Measurements from ENCODE around the gene MAGEB16. TPM values are rescaled to one million over a fixed set of nuclear protein-coding genes. Genes with fewer than 3 reads are reported as not detected.

MAGEB16 gene
- total and polyA plus RNA-seq, 2 of the 8 experiments (the other 6 are each of a cell fraction or from before 2014, with no cell fraction given), result not detected

DNA sequence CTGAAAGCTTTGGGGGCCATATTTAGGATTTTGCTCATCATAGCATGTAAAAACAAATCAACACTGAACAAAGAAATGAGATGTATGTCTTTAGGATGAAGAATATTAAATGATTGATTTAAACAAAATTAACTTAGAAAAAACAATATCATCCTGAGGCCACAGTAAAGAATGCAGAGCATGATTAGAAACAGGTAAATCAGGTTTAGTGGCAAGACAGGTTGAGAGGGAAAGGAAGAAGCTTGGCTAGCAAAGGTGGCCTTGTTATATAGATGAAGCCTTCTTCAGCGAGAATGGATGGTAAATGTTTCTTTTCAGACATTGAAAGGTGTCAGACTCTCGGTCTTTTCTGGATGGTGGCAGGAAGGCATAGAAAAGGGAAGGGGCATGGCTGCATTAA is 11.9 kb upstream of the MAGEB16 start:
- Histone ChIP-seq H3K56ac (replicated peaks; ENCODE audit: insufficient read length, low read depth, low read length) (no peak overlapping the region), H3K9me3 (ENCODE audit: insufficient read depth in 2 of 2, low read depth in 1 of 2, low read length in 1 of 2) (no peaks in the 10 kb centered on the region), H2BK120ac (replicated peaks; ENCODE audit: low read depth, low read length) (no peak overlapping the region), H3K9ac (replicated peaks in 1 of 4; ENCODE audit: extremely low read depth in 1 of 4, low read depth in 3 of 4, low read length in 3 of 4) (no peak overlapping the region), H2AK5ac (ENCODE audit: low read depth, low read length) (no peak overlapping the region), H2BK12ac (ENCODE audit: low read depth, low read length) (no peak overlapping the region), H4K91ac (replicated peaks; ENCODE audit: insufficient read length, low read length) (no peak overlapping the region), H2BK20ac (ENCODE audit: low read length) (no peak overlapping the region), H3K23ac (ENCODE audit: insufficient read length) (no peak overlapping the region), H3K79me1 (ENCODE audit: low read depth, low read length) (no peaks in the 10 kb centered on the region), H3K4me3 (ENCODE audit: extremely low read depth in 1 of 4, insufficient read depth in 2 of 4, low read depth in 3 of 4, low read length in 4 of 4) (no peak overlapping the region), H3K27me3 (replicated peaks in 1 of 4; ENCODE audit: control insufficient read depth in 3 of 4, extremely low read depth in 1 of 4, insufficient read depth in 3 of 4, low read length in 3 of 4) (no peaks in the 10 kb centered on the region), H3K23me2 (ENCODE audit: low read depth, low read length) (no peaks in the 10 kb centered on the region), H3K4me1 (replicated peaks in 1 of 4; ENCODE audit: control insufficient read depth in 3 of 4, insufficient read depth in 4 of 4, low read length in 3 of 4) (no peaks in the 10 kb centered on the region), H3K79me2 (ENCODE audit: control insufficient read depth in 1 of 2, insufficient read depth in 2 of 2, low read length in 2 of 2) (no peaks in the 10 kb centered on the region), H3K27ac (ENCODE audit: low read depth, low read length) (no peak overlapping the region), H4K8ac (ENCODE audit: extremely low read depth, insufficient read depth, low read length) (no peak overlapping the region), H2AFZ (ENCODE audit: low read length) (no peak overlapping the region), H3K4ac (replicated peaks; ENCODE audit: insufficient read length, low read depth, low read length) (no peak overlapping the region), H4K20me1 (replicated peaks in 1 of 2; ENCODE audit: control insufficient read depth in 1 of 2, insufficient read depth in 2 of 2, low read length in 2 of 2) (no peaks in the 10 kb centered on the region), H3K14ac (ENCODE audit: insufficient read length) (no peak overlapping the region), H3K4me2 (ENCODE audit: insufficient read depth in 1 of 2, low read depth in 2 of 2, low read length in 2 of 2) (no peak overlapping the region), H3K36me3 (ENCODE audit: control insufficient read depth in 2 of 4, insufficient read depth in 4 of 4, low read length in 3 of 4) (no peaks in the 10 kb centered on the region), H2BK5ac (ENCODE audit: low read depth, low read length) (no peak overlapping the region), H4K5ac (ENCODE audit: insufficient read length, low read depth, low read length) (no peak overlapping the region), H3K18ac (ENCODE audit: extremely low read depth, low read length) (no peak overlapping the region), H2BK15ac (ENCODE audit: low read length) (no peak overlapping the region)
- ChIA-PET POLR2A (ENCODE audit: partially characterized antibody) (no interaction called here), CTCF (ENCODE audit: partially characterized antibody) (no interaction called here)
- DNase-seq (ENCODE audit: low read depth in 1 of 2, low spot score in 2 of 2), result no peak
- TF ChIP-seq SIN3A (conservative IDR thresholded peaks at IDR 0.05 in 1 of 2, IDR thresholded peaks at IDR 0.05 in 1 of 2; ENCODE audit: low read depth in 1 of 2, low read length in 2 of 2) (no peak), HDAC6 (IDR thresholded peaks at IDR 0.05; ENCODE audit: low read depth, low read length) (no peak), KDM4A (IDR thresholded peaks at IDR 0.05; ENCODE audit: low read depth, low read length, severe bottlenecking) (no peak), POU5F1 (IDR thresholded peaks at IDR 0.05; ENCODE audit: low read depth, low read length) (no peak), EGR1 (IDR thresholded peaks at IDR 0.05; ENCODE audit: borderline replicate concordance, low read depth, low read length) (no peak), SRF (IDR thresholded peaks at IDR 0.05; ENCODE audit: low read depth, low read length) (no peak), RBBP5 (IDR thresholded peaks at IDR 0.05; ENCODE audit: borderline replicate concordance, low read depth, low read length) (no peak)
- 100% methylated on average over 2 of the region's 2 CpGs; no CpG with 5 or more reads in 1 of the 2 experiments for WGBS, 2 experiments (ENCODE audit: extremely low coverage in 1 of 2, insufficient coverage in 1 of 2, insufficient read length in 1 of 2, insufficient replicate concordance in 2 of 2, low coverage in 1 of 2, low lambda C conversion rate in 2 of 2, missing lambda C conversion rate in 1 of 2)
- no peak for FAIRE-seq
